Neural cell (in vitro differentiated cells): ENCODE data around the gene WASHC4. TPM values are rescaled to one million over a fixed set of nuclear protein-coding genes. Genes with fewer than 3 reads are reported as not detected.

Source experiments
- H2AFZ ChIP-seq: fragments of 200-600, 300-800 bp; sonication (generic), shearing (Covaris generic); 2 replicates; pipeline ENCODE4 v1.6.0; 2014; ENCODE audit warnings: low read depth, mild to moderate bottlenecking, antibody characterized with exemption, low read length, moderate library complexity
- H3F3A ChIP-seq: fragments of 200-600 bp; shearing (Covaris generic); 2 replicates; pipeline ENCODE4 v1.6.1; 2016; ENCODE audit warnings: mild to moderate bottlenecking, moderate library complexity, mixed read lengths, antibody characterized with exemption, low read length; ENCODE audit not compliant: insufficient read depth, poor library complexity, severe bottlenecking
- H3K27ac ChIP-seq: fragments of 200-600, 300-800 bp; sonication (generic), shearing (Covaris generic); 2 replicates; pipeline ENCODE4 v1.5.1; 2014; ENCODE audit warnings: mild to moderate bottlenecking, low read length, moderate library complexity
- H3K27me3 ChIP-seq: fragments of 300-800, 200-600 bp; sonication (generic), shearing (Covaris generic); 2 replicates; pipeline ENCODE4 v1.6.0; 2014; ENCODE audit warnings: mild to moderate bottlenecking, low read depth, low read length, moderate library complexity; ENCODE audit not compliant: insufficient read depth
- H3K36me3 ChIP-seq: fragments of 300-800, 200-600 bp; sonication (generic), shearing (Covaris generic); 2 replicates; pipeline ENCODE4 v1.5.1; 2014; ENCODE audit warnings: mild to moderate bottlenecking, antibody characterized with exemption, low read length, moderate library complexity; ENCODE audit not compliant: insufficient read depth
- H3K4me2 ChIP-seq: fragments of 300-800, 200-600 bp; sonication (generic), shearing (Covaris generic); 2 replicates; pipeline ENCODE4 v1.6.0; 2014; ENCODE audit warnings: mild to moderate bottlenecking, low read length
- H3K4me3 ChIP-seq: fragments of 300-800, 200-600 bp; sonication (generic), shearing (Covaris generic); 2 replicates; pipeline ENCODE4 v1.5.1; 2014; ENCODE audit warnings: mild to moderate bottlenecking, low read length, moderate library complexity
- H3K79me2 ChIP-seq: fragments of 200-600 bp; shearing (Covaris generic); replicated peaks from 2 replicates; pipeline ENCODE4 v1.6.0; 2014; ENCODE audit warnings: mild to moderate bottlenecking, low read length, moderate library complexity; ENCODE audit not compliant: insufficient read depth
- H3K9ac ChIP-seq: fragments of 300-800, 200-600 bp; sonication (generic), shearing (Covaris generic); 2 replicates; pipeline ENCODE4 v1.6.1; 2016; ENCODE audit warnings: mild to moderate bottlenecking, low read length, mixed read lengths
- H3K9me2 ChIP-seq: fragments of 200-600 bp; shearing (Covaris generic); 2 replicates; pipeline ENCODE4 v1.6.1; 2016; ENCODE audit warnings: mild to moderate bottlenecking, low read length, mixed read lengths; ENCODE audit not compliant: insufficient read depth
- H3K9me3 ChIP-seq: fragments of 200-600, 300-800 bp; sonication (generic), shearing (Covaris generic); 2 replicates; pipeline ENCODE4 v1.6.1; 2016; ENCODE audit warnings: mild to moderate bottlenecking, mixed run types, low read length, moderate library complexity, mixed read lengths
- H4K20me1 ChIP-seq: fragments of 200-600 bp; shearing (Covaris generic); 2 replicates; pipeline ENCODE4 v1.6.1; 2016; ENCODE audit warnings: mild to moderate bottlenecking, mixed run types; ENCODE audit not compliant: insufficient read depth
- EP300 ChIP-seq: fragments of 450-650 bp; conservative IDR thresholded peaks from 2 replicates; pipeline ENCODE4 v1.6.1; 2014; ENCODE audit warnings: antibody characterized with exemption, mild to moderate bottlenecking, moderate library complexity; ENCODE audit not compliant: poor library complexity, severe bottlenecking
- EZH2 ChIP-seq: fragments of 200-600, 300-800 bp; shearing (Covaris generic), sonication (generic); IDR thresholded peaks from 2 replicates; pipeline ENCODE4 v1.6.1; 2014; ENCODE audit warnings: antibody characterized with exemption, low read length, borderline replicate concordance, mild to moderate bottlenecking; ENCODE audit not compliant: insufficient read depth, poor library complexity, severe bottlenecking
- MXI1 ChIP-seq: fragments of 450-650 bp; conservative IDR thresholded peaks from 2 replicates; pipeline ENCODE4 v1.6.1; 2014; ENCODE audit warnings: antibody characterized with exemption, mild to moderate bottlenecking; ENCODE audit not compliant: poor library complexity, severe bottlenecking
- POLR2AphosphoS5 ChIP-seq: IDR thresholded peaks from 2 replicates; pipeline ENCODE4 v1.6.1; 2012
- RAD21 ChIP-seq: fragments of 450-650 bp; conservative IDR thresholded peaks from 2 replicates; pipeline ENCODE4 v1.6.1; 2014; ENCODE audit warnings: antibody characterized with exemption, mild to moderate bottlenecking, moderate library complexity
- SMC3 ChIP-seq: fragments of 450-650 bp; conservative IDR thresholded peaks from 2 replicates; pipeline ENCODE4 v1.6.1; 2014; ENCODE audit warnings: antibody characterized with exemption, mild to moderate bottlenecking, moderate library complexity; ENCODE audit not compliant: poor library complexity
- TAF1 ChIP-seq: IDR thresholded peaks from 2 replicates; pipeline ENCODE4 v1.6.1; 2012; ENCODE audit warnings: low read depth
- polyA plus RNA-seq: library from polyadenylated mRNA; depleted of rRNA; stranded (reverse); fragments of >200 nt; gene quantifications from 2 replicates; pipeline ENCODE4 v1.2.3, GENCODE V29; 2014
- TF ChIP-seq, protein P1 (sequence below): fragments of 450-650 bp; IDR thresholded peaks from 2 replicates; pipeline ENCODE4 v1.5.1; 2014; ENCODE audit warnings: antibody characterized with exemption, mild to moderate bottlenecking, moderate library complexity; ENCODE audit not compliant: poor library complexity, severe bottlenecking
- TF ChIP-seq, protein P2 (sequence below): IDR thresholded peaks from 2 replicates; pipeline ENCODE4 v1.6.1; 2012; ENCODE audit warnings: borderline replicate concordance

Gene WASHC4
- polyA plus RNA-seq, 1 donor from 2014 or later, result 52.6 TPM

DNA sequence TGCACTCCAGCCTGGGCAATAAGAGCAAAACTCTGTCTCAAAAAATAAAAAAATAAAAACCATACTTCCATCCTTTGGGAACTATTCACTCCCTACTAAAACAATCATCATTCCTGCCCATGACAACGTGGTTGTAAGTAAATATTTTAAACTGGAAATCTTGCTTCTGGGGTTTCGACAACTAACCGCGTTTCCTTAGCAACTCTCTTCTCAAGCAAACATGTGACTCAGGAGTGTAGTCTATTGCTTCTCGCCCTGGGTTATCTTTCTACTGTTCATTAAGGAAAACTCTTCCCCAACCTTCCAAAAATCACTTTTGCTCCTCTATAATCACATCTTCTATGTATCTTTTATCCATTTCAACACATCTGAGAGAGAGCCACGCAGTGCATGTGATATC is 106.6 kb downstream of the WASHC4 start:
- Histone ChIP-seq H3K9me3 (no peaks in the 10 kb centered on the region), H3K9ac (no peak overlapping the region), H3K4me2 (no peak overlapping the region), H4K20me1 (no peaks in the 10 kb centered on the region), H3K4me3 (no peak overlapping the region), H3K27me3 (no peaks in the 10 kb centered on the region), H3K27ac (no peak overlapping the region), H3K9me2 (no peaks in the 10 kb centered on the region), H3F3A (no peaks in the 10 kb centered on the region), H3K36me3 (peaks cover 13% of the 10 kb centered on the region), H2AFZ (no peak overlapping the region), H3K79me2 (no peaks in the 10 kb centered on the region)
- TF ChIP-seq, protein P1, sequence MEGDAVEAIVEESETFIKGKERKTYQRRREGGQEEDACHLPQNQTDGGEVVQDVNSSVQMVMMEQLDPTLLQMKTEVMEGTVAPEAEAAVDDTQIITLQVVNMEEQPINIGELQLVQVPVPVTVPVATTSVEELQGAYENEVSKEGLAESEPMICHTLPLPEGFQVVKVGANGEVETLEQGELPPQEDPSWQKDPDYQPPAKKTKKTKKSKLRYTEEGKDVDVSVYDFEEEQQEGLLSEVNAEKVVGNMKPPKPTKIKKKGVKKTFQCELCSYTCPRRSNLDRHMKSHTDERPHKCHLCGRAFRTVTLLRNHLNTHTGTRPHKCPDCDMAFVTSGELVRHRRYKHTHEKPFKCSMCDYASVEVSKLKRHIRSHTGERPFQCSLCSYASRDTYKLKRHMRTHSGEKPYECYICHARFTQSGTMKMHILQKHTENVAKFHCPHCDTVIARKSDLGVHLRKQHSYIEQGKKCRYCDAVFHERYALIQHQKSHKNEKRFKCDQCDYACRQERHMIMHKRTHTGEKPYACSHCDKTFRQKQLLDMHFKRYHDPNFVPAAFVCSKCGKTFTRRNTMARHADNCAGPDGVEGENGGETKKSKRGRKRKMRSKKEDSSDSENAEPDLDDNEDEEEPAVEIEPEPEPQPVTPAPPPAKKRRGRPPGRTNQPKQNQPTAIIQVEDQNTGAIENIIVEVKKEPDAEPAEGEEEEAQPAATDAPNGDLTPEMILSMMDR, result no peak
- no peak for TF ChIP-seq EZH2
- TF ChIP-seq SMC3, result no peak
- TF ChIP-seq, protein P2, sequence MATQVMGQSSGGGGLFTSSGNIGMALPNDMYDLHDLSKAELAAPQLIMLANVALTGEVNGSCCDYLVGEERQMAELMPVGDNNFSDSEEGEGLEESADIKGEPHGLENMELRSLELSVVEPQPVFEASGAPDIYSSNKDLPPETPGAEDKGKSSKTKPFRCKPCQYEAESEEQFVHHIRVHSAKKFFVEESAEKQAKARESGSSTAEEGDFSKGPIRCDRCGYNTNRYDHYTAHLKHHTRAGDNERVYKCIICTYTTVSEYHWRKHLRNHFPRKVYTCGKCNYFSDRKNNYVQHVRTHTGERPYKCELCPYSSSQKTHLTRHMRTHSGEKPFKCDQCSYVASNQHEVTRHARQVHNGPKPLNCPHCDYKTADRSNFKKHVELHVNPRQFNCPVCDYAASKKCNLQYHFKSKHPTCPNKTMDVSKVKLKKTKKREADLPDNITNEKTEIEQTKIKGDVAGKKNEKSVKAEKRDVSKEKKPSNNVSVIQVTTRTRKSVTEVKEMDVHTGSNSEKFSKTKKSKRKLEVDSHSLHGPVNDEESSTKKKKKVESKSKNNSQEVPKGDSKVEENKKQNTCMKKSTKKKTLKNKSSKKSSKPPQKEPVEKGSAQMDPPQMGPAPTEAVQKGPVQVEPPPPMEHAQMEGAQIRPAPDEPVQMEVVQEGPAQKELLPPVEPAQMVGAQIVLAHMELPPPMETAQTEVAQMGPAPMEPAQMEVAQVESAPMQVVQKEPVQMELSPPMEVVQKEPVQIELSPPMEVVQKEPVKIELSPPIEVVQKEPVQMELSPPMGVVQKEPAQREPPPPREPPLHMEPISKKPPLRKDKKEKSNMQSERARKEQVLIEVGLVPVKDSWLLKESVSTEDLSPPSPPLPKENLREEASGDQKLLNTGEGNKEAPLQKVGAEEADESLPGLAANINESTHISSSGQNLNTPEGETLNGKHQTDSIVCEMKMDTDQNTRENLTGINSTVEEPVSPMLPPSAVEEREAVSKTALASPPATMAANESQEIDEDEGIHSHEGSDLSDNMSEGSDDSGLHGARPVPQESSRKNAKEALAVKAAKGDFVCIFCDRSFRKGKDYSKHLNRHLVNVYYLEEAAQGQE, result no peak
- no peak for TF ChIP-seq POLR2AphosphoS5
- TF ChIP-seq TAF1, result no peak
- TF ChIP-seq EP300, result no peak
- TF ChIP-seq RAD21, result no peak
- TF ChIP-seq MXI1, result no peak

DNA sequence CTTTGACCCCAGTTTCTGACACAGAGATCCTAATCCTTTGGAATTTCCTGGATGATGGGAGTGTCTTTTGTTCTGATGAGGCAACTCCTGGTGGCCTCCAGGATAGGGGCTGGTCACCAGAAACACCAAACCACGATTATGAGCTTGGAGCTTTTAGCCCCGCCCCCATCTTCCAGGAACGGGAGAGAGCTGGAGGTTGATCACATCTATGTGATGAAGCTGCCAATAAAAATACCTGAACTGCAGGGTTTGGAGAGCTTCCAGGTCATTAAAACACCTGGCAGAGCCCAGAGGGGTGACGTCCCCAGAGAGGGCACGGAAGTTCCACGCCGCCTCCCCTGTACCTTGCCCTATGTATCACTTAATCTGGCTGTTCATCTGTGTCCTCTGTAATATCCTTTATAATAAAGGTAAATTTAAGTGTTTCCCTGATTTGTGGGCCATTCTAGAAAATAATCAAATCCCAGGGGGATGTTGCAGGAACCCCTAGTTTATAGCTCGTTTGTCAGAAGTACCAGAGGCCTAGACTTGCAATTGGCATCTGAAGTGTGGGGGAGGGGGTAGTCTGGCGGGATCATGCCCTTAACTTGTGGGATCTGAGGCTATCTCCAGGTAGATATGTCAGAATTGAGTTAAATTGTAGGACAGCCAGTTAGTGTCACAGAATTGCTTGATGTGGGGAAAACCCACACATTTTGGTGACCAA is 107.3 kb downstream of the WASHC4 start:
- Histone ChIP-seq H3K4me2 (no peak overlapping the region), H2AFZ (no peak overlapping the region), H3K9me2 (no peaks in the 10 kb centered on the region), H3K27ac (no peak overlapping the region), H3F3A (no peaks in the 10 kb centered on the region), H3K27me3 (no peaks in the 10 kb centered on the region), H3K4me3 (no peak overlapping the region), H3K9me3 (no peaks in the 10 kb centered on the region), H3K9ac (no peak overlapping the region), H4K20me1 (no peaks in the 10 kb centered on the region), H3K36me3 (peaks cover 16% of the 10 kb centered on the region), H3K79me2 (no peaks in the 10 kb centered on the region)
- TF ChIP-seq, protein P1, result no peak
- TF ChIP-seq EZH2, result no peak
- TF ChIP-seq MXI1, result no peak
- TF ChIP-seq SMC3, result no peak
- TF ChIP-seq, protein P2, result no peak
- TF ChIP-seq RAD21, result no peak
- no peak for TF ChIP-seq TAF1
- no peak for TF ChIP-seq EP300
- no peak for TF ChIP-seq POLR2AphosphoS5
